IMR-90 (cell line): Measurements from ENCODE around the gene B9D1. TPM values are rescaled to one million over a fixed set of nuclear protein-coding genes. Genes with fewer than 3 reads are reported as not detected.

Experiments used
- ATAC-seq: fragments of 200-7000 bp; cut with Tn5 transposase; 2 replicates; pipeline ENCODE4 v1.9.1; 2020; ENCODE audit warnings: low read depth, mild to moderate bottlenecking, moderate library complexity
- BruUV-seq: library from RNA; stranded (reverse); fragments of 400-500 nt; replicated peaks from 2 replicates; lab custom pipeline; 2021; lab: Mats Ljungman, UMichigan
- CTCF ChIA-PET: fragments of 300-600 bp; formaldehyde crosslinking; extraction: SDS; loops from one replicate; lab custom pipeline; 2021; ENCODE audit warnings: antibody characterized with exemption; lab: Yijun Ruan, JAX
- POLR2A ChIA-PET: fragments of 300-600 bp; sonication (Branson Sonifier 250); formaldehyde crosslinking; loops from one replicate; lab custom pipeline; 2022; ENCODE audit warnings: antibody characterized with exemption; ENCODE audit not compliant: unreplicated experiment; lab: Charles Lee
- DNase-seq: peaks from one replicate; pipeline ENCODE4 v3.0.0; 2013
- H2AFZ ChIP-seq: replicated peaks from 2 replicates; pipeline ENCODE3; 2013; ENCODE audit warnings: low read length, mild to moderate bottlenecking; ENCODE audit not compliant: poor library complexity
- H2AK5ac ChIP-seq: 2 replicates; pipeline ENCODE4 v1.6.1; 2013; ENCODE audit warnings: low read depth, low read length, inconsistent platforms
- H2AK9ac ChIP-seq: replicated peaks from 2 replicates; pipeline ENCODE3; 2013; ENCODE audit warnings: mild to moderate bottlenecking, low read depth, low read length, moderate library complexity; ENCODE audit not compliant: poor library complexity
- H2BK120ac ChIP-seq: 2 replicates; pipeline ENCODE4 v1.6.1; 2013; ENCODE audit warnings: low read depth, low read length, inconsistent platforms
- H2BK15ac ChIP-seq: 3 replicates; pipeline ENCODE4 v1.6.1; 2013; ENCODE audit warnings: low read depth, low read length, inconsistent platforms
- H2BK20ac ChIP-seq: 2 replicates; pipeline ENCODE4 v1.6.1; 2013; ENCODE audit warnings: low read depth, mild to moderate bottlenecking, inconsistent platforms, low read length, moderate library complexity
- H2BK5ac ChIP-seq: 2 replicates; pipeline ENCODE4 v1.6.1; 2013; ENCODE audit warnings: mild to moderate bottlenecking, low read depth, low read length, inconsistent platforms; ENCODE audit not compliant: poor library complexity, severe bottlenecking
- H3K14ac ChIP-seq: replicated peaks from 2 replicates; pipeline ENCODE4 v1.6.1; 2013; ENCODE audit warnings: low read depth, low read length, inconsistent platforms
- H3K18ac ChIP-seq: 2 replicates; pipeline ENCODE4 v1.6.1; 2013; ENCODE audit warnings: low read depth, low read length, control low read depth
- H3K23ac ChIP-seq: 2 replicates; pipeline ENCODE4 v1.6.1; 2013; ENCODE audit warnings: low read depth, low read length, inconsistent platforms
- H3K27ac ChIP-seq: 2 replicates; pipeline ENCODE4 v1.5.1; 2013; ENCODE audit warnings: mild to moderate bottlenecking, control low read depth, low read length; ENCODE audit not compliant: insufficient read depth
- H3K27me3 ChIP-seq: 2 replicates; pipeline ENCODE4 v1.6.1; 2013; ENCODE audit warnings: low read length; ENCODE audit not compliant: control insufficient read depth, insufficient read depth
- H3K36me3 ChIP-seq: 2 replicates; pipeline ENCODE4 v1.6.1; 2013; ENCODE audit warnings: low read length, mixed read lengths; ENCODE audit not compliant: control insufficient read depth, insufficient read depth
- H3K4ac ChIP-seq: 2 replicates; pipeline ENCODE4 v1.6.1; 2013; ENCODE audit warnings: low read depth, low read length, inconsistent platforms
- H3K4me1 ChIP-seq: 2 replicates; pipeline ENCODE4 v1.6.1; 2013; ENCODE audit warnings: low read length, mixed read lengths; ENCODE audit not compliant: control insufficient read depth, insufficient read depth
- H3K4me2 ChIP-seq: 2 replicates; pipeline ENCODE4 v1.6.1; 2013; ENCODE audit warnings: low read depth, mild to moderate bottlenecking, control low read depth, low read length, moderate library complexity
- H3K4me3 ChIP-seq: 2 replicates; pipeline ENCODE4 v1.5.1; 2013; ENCODE audit warnings: low read depth, mild to moderate bottlenecking, control low read depth, low read length, moderate library complexity; ENCODE audit not compliant: insufficient read depth
- H3K56ac ChIP-seq: 2 replicates; pipeline ENCODE4 v1.6.1; 2013; ENCODE audit warnings: low read length, inconsistent platforms; ENCODE audit not compliant: insufficient read depth; ENCODE audit errors: extremely low read depth
- H3K79me1 ChIP-seq, 2 experiments: 2 replicates each; pipeline ENCODE4 v1.6.1; 2013; ENCODE audit warnings: low read length in 2 of 2, inconsistent platforms in 1 of 2, low read depth in 1 of 2
- H3K9ac ChIP-seq: 2 replicates; pipeline ENCODE4 v1.6.1; 2013; ENCODE audit warnings: low read depth, low read length, control low read depth
- H3K9me1 ChIP-seq: 2 replicates; pipeline ENCODE4 v1.6.1; 2013; ENCODE audit warnings: low read length, inconsistent platforms; ENCODE audit not compliant: insufficient read depth
- H3K9me3 ChIP-seq: 2 replicates; pipeline ENCODE4 v1.6.1; 2013; ENCODE audit warnings: low read length; ENCODE audit not compliant: control insufficient read depth, insufficient read depth
- H4K20me1 ChIP-seq: 2 replicates; pipeline ENCODE4 v1.6.1; 2013; ENCODE audit warnings: low read length, inconsistent platforms; ENCODE audit not compliant: insufficient read depth
- H4K5ac ChIP-seq: 2 replicates; pipeline ENCODE4 v1.6.1; 2013; ENCODE audit warnings: mild to moderate bottlenecking, low read depth, low read length, control low read depth
- H4K8ac ChIP-seq, 2 experiments: 2 replicates each; pipeline ENCODE4 v1.6.1; 2013; ENCODE audit warnings: low read depth in 2 of 2, low read length in 2 of 2, control low read depth in 1 of 2, inconsistent platforms in 1 of 2
- H4K91ac ChIP-seq: 2 replicates; pipeline ENCODE4 v1.6.1; 2013; ENCODE audit warnings: low read depth, low read length, inconsistent platforms; ENCODE audit not compliant: insufficient read depth
- CEBPB ChIP-seq: IDR thresholded peaks from 2 replicates; pipeline ENCODE4 v1.6.1; 2012; ENCODE audit warnings: low read depth, low read length, improper control_type of control experiment
- CHD1 ChIP-seq: IDR thresholded peaks from 2 replicates; pipeline ENCODE4 v1.6.1; 2012; ENCODE audit warnings: low read depth, low read length, improper control_type of control experiment
- CTCF ChIP-seq: conservative IDR thresholded peaks from 2 replicates; pipeline ENCODE4 v1.5.1; 2012; ENCODE audit warnings: mild to moderate bottlenecking, low read depth, low read length, improper control_type of control experiment
- FOS ChIP-seq: fragments of 150-350 bp; IDR thresholded peaks from 2 replicates; pipeline ENCODE4 v1.6.1; 2016; ENCODE audit warnings: low read depth, low read length
- MAFK ChIP-seq: IDR thresholded peaks from 2 replicates; pipeline ENCODE4 v1.6.1; 2012; ENCODE audit warnings: low read depth, low read length, improper control_type of control experiment
- MAZ ChIP-seq: IDR thresholded peaks from 2 replicates; pipeline ENCODE4 v1.6.1; 2012; ENCODE audit warnings: low read depth, mild to moderate bottlenecking, low read length, improper control_type of control experiment, moderate library complexity, borderline replicate concordance
- MXI1 ChIP-seq: IDR thresholded peaks from 2 replicates; pipeline ENCODE4 v1.6.1; 2012; ENCODE audit warnings: low read depth, mild to moderate bottlenecking, low read length, moderate library complexity, borderline replicate concordance
- NFE2L2 ChIP-seq: fragments of 150-350 bp; IDR thresholded peaks from 2 replicates; pipeline ENCODE4 v1.6.1; 2016; ENCODE audit warnings: low read depth, mild to moderate bottlenecking, low read length
- RAD21 ChIP-seq: IDR thresholded peaks from 2 replicates; pipeline ENCODE4 v1.6.1; 2012; ENCODE audit warnings: low read length, improper control_type of control experiment
- RCOR1 ChIP-seq: IDR thresholded peaks from 2 replicates; pipeline ENCODE4 v1.6.1; 2012; ENCODE audit warnings: mild to moderate bottlenecking, low read length, improper control_type of control experiment; ENCODE audit not compliant: insufficient replicate concordance
- RFX5 ChIP-seq: IDR thresholded peaks from 2 replicates; pipeline ENCODE4 v1.8.0; 2012; ENCODE audit warnings: low read depth, mild to moderate bottlenecking, low read length, moderate library complexity
- SMC3 ChIP-seq: fragments of 150-350 bp; IDR thresholded peaks from 2 replicates; pipeline ENCODE4 v1.6.1; 2016; ENCODE audit warnings: low read depth, mild to moderate bottlenecking, antibody characterized with exemption, low read length, moderate library complexity
- USF2 ChIP-seq: fragments of 150-350 bp; IDR thresholded peaks from 2 replicates; pipeline ENCODE4 v1.6.1; 2017; ENCODE audit warnings: mild to moderate bottlenecking, antibody characterized with exemption, low read length, low read depth
- WGBS, 2 experiments: methylation state at CpG; one replicate each; pipeline versions ENCODE4 v1.1.5 to v1.1.7; 2013; ENCODE audit warnings: missing lambda C conversion rate in 2 of 2; ENCODE audit not compliant: insufficient read length in 1 of 2; ENCODE audit errors: extremely low coverage in 2 of 2; 5-methylcytosine and 5-hydroxymethylcytosine counted together
- dilution Hi-C: fragments of 300-500 bp; cut with HindIII; formaldehyde crosslinking; loops from one replicate; pipeline ENCODE4 v1.14.3; 2018; ENCODE audit warnings: low sequenced_read_pairs; ENCODE audit not compliant: unreplicated experiment
- in situ Hi-C: fragments of 300-500 bp; cut with MboI; formaldehyde crosslinking; loops from 3 replicates; pipeline ENCODE4 v1.14.3; 2019; ENCODE audit warnings: low sequenced_read_pairs, inconsistent platforms, mixed read lengths
- intact Hi-C: fragments of 100-400 bp; cut with micrococcal nuclease; formaldehyde crosslinking; loops from 2 replicates; pipeline ENCODE4 v1.10.0; 2022
- polyA plus RNA-seq, 3 experiments: library from polyadenylated mRNA; depleted of rRNA; stranded (reverse); fragments of >200 nt; gene quantifications; 2 replicates each; pipeline ENCODE4 v1.2.3, GENCODE V29; 2012; ENCODE audit warnings: low replicate concordance in 1 of 3
- total RNA-seq: library from RNA; depleted of rRNA; stranded (reverse); fragments of >200 nt; gene quantifications from 2 replicates; pipeline ENCODE4 v1.2.3, GENCODE V29; 2012

B9D1 gene
- total and polyA plus RNA-seq, 2 of the 4 experiments (the other 2 are of a cell fraction) = 42.5 to 43.8 TPM

GRCh38 chr17:19365499-19365817 is 2.9 kb upstream of the B9D1 start (continued):
- TF ChIP-seq RFX5 (no peak), MAZ (no peak), CHD1 (no peak), CEBPB (no peak), MXI1 (no peak)

DNA sequence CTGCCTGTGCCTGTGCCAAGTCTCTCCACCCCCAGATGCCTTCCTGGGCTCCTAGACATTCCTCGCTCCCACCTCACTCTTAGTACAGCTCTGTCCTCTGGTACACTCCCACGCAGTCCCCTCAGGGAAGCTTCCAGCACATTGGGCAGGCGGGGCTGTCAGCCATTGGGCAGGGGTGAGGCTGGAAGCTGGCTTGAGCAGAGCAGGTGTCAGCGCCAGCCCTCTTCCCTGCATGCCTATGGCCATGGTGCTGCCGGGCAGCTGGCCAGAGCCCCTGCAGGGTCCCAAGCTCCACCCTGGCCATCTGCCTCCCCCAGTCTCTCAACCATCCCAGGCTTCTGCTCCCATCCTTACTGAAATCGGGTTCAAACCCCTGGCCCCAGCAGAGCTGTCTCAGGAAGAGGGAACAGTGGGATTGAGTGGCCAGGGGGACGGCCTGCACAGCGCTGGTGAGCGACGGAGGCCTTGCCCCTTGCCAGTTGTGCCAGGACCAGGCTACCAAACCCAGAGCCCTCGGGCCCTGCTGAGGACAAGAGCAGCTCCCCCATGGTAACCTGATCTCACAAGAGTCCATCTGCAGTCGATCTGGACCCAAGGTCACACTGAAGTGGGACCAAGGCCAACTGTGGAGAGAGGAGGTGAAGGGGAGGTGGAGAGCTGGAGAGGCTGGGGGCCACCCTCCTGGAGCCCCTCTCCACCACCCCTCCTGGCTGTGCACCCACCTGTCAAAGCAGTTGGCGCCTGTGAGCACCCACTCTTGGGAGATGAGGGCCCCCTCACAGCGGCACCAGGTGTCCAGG is 2.4 kb upstream of the B9D1 start:
- Histone ChIP-seq H3K79me1 (peaks cover 4 to 11% of the 10 kb centered on the region in 2 experiments; a peak in 3 of 4 replicates), H4K5ac (no peak overlapping the region), H3K27me3 (no peaks in the 10 kb centered on the region), H2BK5ac (no peak overlapping the region), H3K18ac (no peak overlapping the region), H3K4ac (no peak overlapping the region), H3K36me3 (no peaks in the 10 kb centered on the region), H3K56ac (no peak overlapping the region), H4K91ac (no peak overlapping the region), H3K4me2 (no peak overlapping the region), H3K27ac (no peak overlapping the region), H3K9me3 (no peaks in the 10 kb centered on the region), H3K9me1 (peaks cover 6% of the 10 kb centered on the region; the same call in 1 of the 2 replicates), H4K8ac (no peak overlapping the region), H2AFZ (peak overlapping the region; percentile 79), H3K9ac (no peak overlapping the region), H2BK20ac (no peak overlapping the region), H3K4me3 (no peak overlapping the region), H2AK5ac (no peak overlapping the region), H3K14ac (no peak overlapping the region), H2BK120ac (no peak overlapping the region; the same call in 1 of the 2 replicates), H3K4me1 (peaks cover 12% of the 10 kb centered on the region), H2BK15ac (no peak overlapping the region), H2AK9ac (peak overlapping the region; percentile 73), H3K23ac (no peak overlapping the region), H4K20me1 (no peaks in the 10 kb centered on the region)
- POLR2A ChIA-PET = interaction anchor here (0.6 to 1.2 kb wide), 3 partner anchors 13 to 89 kb away, joined by 3 to 6 read pairs (median 5); no protein-coding TSS in a partner anchor
- TF ChIP-seq USF2 (no peak), CEBPB (no peak), MAFK (no peak), RFX5 (no peak), SMC3 (no peak), CTCF (no peak), CHD1 (no peak), NFE2L2 (no peak), MXI1 (no peak), FOS (no peak), MAZ (no peak), RAD21 (no peak), RCOR1 (no peak)
- no TSS peak for BruUV-seq
- ATAC-seq (no peak), DNase-seq (no peak)
- intact Hi-C loops (loop anchor here (5.0 kb wide), 2 partner anchors 282 to 307 kb away; partner anchors contain the start of gene ALDH3A2), in situ Hi-C loops (loop anchor here (5.0 kb wide), 3 partner anchors 82 to 397 kb away; no protein-coding TSS in a partner anchor), dilution Hi-C loops (no loop called here)
- WGBS, 2 experiments = 83% methylated on average over 2 of the region's 14 CpGs; no CpG with 5 or more reads in 1 of the 2 experiments
- CTCF ChIA-PET = interaction anchor here (0.6 to 2.3 kb wide), 2 partner anchors 82 to 194 kb away, joined by 4 to 11 read pairs; no protein-coding TSS in a partner anchor
